ENCODE measurements around the gene LRMDA. TPM values are rescaled to one million over a fixed set of nuclear protein-coding genes. Genes with fewer than 3 reads are reported as not detected.

The LRMDA gene
- total and polyA plus RNA-seq, 2 of the 13 experiments (the other 11 are each of a cell fraction or from before 2014, with no cell fraction given): 13.4 to 22.0 TPM

DNA sequence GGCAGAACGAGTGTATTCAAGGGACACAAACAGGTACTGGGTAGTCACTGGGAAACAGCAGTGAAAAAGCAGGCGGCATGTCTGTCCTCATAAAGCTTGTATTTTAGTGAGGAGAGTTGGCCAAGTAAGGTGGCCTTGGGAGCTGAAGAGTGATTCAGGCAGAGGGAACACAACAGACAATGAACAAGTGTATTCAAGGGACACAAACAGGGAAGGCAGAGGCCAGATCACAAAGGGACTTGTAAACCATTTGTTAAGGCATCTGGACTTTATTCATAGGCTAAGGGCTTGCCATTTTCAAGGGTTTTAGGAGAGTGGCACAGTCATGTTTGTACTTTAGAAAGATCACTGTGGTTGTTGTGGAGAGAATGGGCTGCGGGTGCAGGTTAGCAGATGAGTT, 49.0 kb downstream of the LRMDA start (continued):
- TF ChIP-seq ZNF512B (CRISPR knock-in tag; IDR thresholded peaks at IDR 0.05; ENCODE audit: borderline replicate concordance) (no peak), ZSCAN9 (CRISPR knock-in tag; IDR thresholded peaks at IDR 0.05; ENCODE audit: borderline replicate concordance) (no peak), ADNP (CRISPR knock-in tag; IDR thresholded peaks at IDR 0.05) (no peak), NR1H2 (CRISPR knock-in tag; IDR thresholded peaks at IDR 0.05; ENCODE audit: borderline replicate concordance, low read depth) (no peak), SAP130 (CRISPR knock-in tag; IDR thresholded peaks at IDR 0.05; ENCODE audit: low read depth) (peak; percentile 41; the same call in 1 of the 2 replicates), SMAD1 (CRISPR knock-in tag; IDR thresholded peaks at IDR 0.05; ENCODE audit: borderline replicate concordance, low read depth) (no peak), ZNF224 (CRISPR knock-in tag; IDR thresholded peaks at IDR 0.05) (no peak), SETDB1 (CRISPR knock-in tag; IDR thresholded peaks at IDR 0.05; ENCODE audit: borderline replicate concordance) (no peak), IRF1 (CRISPR knock-in tag; IDR thresholded peaks at IDR 0.05; ENCODE audit: low read depth) (no peak), SP5 (CRISPR knock-in tag; IDR thresholded peaks at IDR 0.05; ENCODE audit: borderline replicate concordance, low read depth) (no peak)
- TF ChIP-seq, protein P1, sequence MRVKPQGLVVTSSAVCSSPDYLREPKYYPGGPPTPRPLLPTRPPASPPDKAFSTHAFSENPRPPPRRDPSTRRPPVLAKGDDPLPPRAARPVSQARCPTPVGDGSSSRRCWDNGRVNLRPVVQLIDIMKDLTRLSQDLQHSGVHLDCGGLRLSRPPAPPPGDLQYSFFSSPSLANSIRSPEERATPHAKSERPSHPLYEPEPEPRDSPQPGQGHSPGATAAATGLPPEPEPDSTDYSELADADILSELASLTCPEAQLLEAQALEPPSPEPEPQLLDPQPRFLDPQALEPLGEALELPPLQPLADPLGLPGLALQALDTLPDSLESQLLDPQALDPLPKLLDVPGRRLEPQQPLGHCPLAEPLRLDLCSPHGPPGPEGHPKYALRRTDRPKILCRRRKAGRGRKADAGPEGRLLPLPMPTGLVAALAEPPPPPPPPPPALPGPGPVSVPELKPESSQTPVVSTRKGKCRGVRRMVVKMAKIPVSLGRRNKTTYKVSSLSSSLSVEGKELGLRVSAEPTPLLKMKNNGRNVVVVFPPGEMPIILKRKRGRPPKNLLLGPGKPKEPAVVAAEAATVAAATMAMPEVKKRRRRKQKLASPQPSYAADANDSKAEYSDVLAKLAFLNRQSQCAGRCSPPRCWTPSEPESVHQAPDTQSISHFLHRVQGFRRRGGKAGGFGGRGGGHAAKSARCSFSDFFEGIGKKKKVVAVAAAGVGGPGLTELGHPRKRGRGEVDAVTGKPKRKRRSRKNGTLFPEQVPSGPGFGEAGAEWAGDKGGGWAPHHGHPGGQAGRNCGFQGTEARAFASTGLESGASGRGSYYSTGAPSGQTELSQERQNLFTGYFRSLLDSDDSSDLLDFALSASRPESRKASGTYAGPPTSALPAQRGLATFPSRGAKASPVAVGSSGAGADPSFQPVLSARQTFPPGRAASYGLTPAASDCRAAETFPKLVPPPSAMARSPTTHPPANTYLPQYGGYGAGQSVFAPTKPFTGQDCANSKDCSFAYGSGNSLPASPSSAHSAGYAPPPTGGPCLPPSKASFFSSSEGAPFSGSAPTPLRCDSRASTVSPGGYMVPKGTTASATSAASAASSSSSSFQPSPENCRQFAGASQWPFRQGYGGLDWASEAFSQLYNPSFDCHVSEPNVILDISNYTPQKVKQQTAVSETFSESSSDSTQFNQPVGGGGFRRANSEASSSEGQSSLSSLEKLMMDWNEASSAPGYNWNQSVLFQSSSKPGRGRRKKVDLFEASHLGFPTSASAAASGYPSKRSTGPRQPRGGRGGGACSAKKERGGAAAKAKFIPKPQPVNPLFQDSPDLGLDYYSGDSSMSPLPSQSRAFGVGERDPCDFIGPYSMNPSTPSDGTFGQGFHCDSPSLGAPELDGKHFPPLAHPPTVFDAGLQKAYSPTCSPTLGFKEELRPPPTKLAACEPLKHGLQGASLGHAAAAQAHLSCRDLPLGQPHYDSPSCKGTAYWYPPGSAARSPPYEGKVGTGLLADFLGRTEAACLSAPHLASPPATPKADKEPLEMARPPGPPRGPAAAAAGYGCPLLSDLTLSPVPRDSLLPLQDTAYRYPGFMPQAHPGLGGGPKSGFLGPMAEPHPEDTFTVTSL (CRISPR knock-in tag; IDR thresholded peaks at IDR 0.05; ENCODE audit: borderline replicate concordance): no peak

Data from HepG2 (cell line).